Nucleus accumbens (tissue), 56 donors: ENCODE results near the gene RAB35.

ENCODE experiments used
- DNase-seq, 56 donors: peaks; one replicate each; lab custom pipeline; 2025; lab: John Stamatoyannopoulos, UW

RAB35 gene

GRCh38 chr12:120091371-120092090 lies 25.0 kb downstream of the RAB35 start:
- DNase-seq: peak in 2 of 56 donors; percentile 11 to 21

- DNase-seq: no peak
These were observed 25.8 kb downstream of the RAB35 start for GRCh38 chr12:120090626-120091295.

- no peak for DNase-seq
These were observed 26.3 kb downstream of the RAB35 start for GRCh38 chr12:120090206-120090605.

- no peak for DNase-seq
These were observed 26.8 kb downstream of the RAB35 start for GRCh38 chr12:120089796-120090195.

- no peak for DNase-seq
These were observed 27.4 kb downstream of the RAB35 start for GRCh38 chr12:120089105-120089504.

- DNase-seq: peak; percentile 94 to 100 (median 99)
These were observed 29.5 kb downstream of the RAB35 start for GRCh38 chr12:120086801-120087621.

GRCh38 chr12:120085920-120086645 lies 30.5 kb downstream of the RAB35 start:
- peak in 1 of 56 donors; percentile 0 for DNase-seq

GRCh38 chr12:120081641-120082040 lies 34.9 kb downstream of the RAB35 start:
- no peak for DNase-seq

GRCh38 chr12:120079411-120080400 lies 36.8 kb downstream of the RAB35 start:
- DNase-seq: no peak

GRCh38 chr12:120078868-120079267 lies 37.7 kb downstream of the RAB35 start:
- no peak for DNase-seq

GRCh38 chr12:120077260-120077659 lies 39.3 kb downstream of the RAB35 start:
- no peak for DNase-seq

GRCh38 chr12:120076651-120077050 lies 39.9 kb downstream of the RAB35 start:
- no peak for DNase-seq

- DNase-seq: no peak
These were observed 41.4 kb downstream of the RAB35 start for GRCh38 chr12:120075034-120075616.

- no peak for DNase-seq
These were observed 43.9 kb downstream of the RAB35 start for GRCh38 chr12:120072472-120073249.

GRCh38 chr12:120071493-120072020 lies 45.0 kb downstream of the RAB35 start:
- DNase-seq: no peak

- DNase-seq: no peak
These were observed 47.3 kb downstream of the RAB35 start for GRCh38 chr12:120069278-120069677.

- DNase-seq: no peak
These were observed 48.7 kb downstream of the RAB35 start for GRCh38 chr12:120067901-120068300.
